NT2/D1 (cell line): ENCODE data around the gene IFIT5.
A peak's percentile ranks its signal among the peaks of the same experiment; 100 is the strongest.

ENCODE experiments used
- DNase-seq: peaks from one replicate; pipeline ENCODE4 v3.0.0-alpha.2; 2011; ENCODE audit warnings: low read depth, low spot score
- H3K27me3 ChIP-seq: 2 replicates; pipeline ENCODE4 v1.6.0; 2011; ENCODE audit warnings: mild to moderate bottlenecking; ENCODE audit not compliant: insufficient read length, insufficient read depth
- H3K36me3 ChIP-seq: 2 replicates; pipeline ENCODE4 v1.6.1; 2011; ENCODE audit warnings: mild to moderate bottlenecking, low read length, mixed read lengths; ENCODE audit not compliant: insufficient read depth, insufficient read length
- H3K4me1 ChIP-seq: 2 replicates; pipeline ENCODE4 v1.5.1; 2011; ENCODE audit not compliant: insufficient read depth, insufficient read length
- H3K4me3 ChIP-seq: 2 replicates; pipeline ENCODE4 v1.5.1; 2011; ENCODE audit warnings: low read depth; ENCODE audit not compliant: insufficient read length
- H3K9ac ChIP-seq: 2 replicates; pipeline ENCODE4 v1.6.0; 2011; ENCODE audit warnings: low read depth; ENCODE audit not compliant: insufficient read length
- H3K9me3 ChIP-seq: 2 replicates; pipeline ENCODE4 v1.5.1; 2011; ENCODE audit warnings: mild to moderate bottlenecking, low read length; ENCODE audit not compliant: insufficient read depth
- SUZ12 ChIP-seq: IDR thresholded peaks from 2 replicates; pipeline ENCODE4 v1.6.1; 2011; ENCODE audit not compliant: insufficient read length, insufficient read depth; ENCODE audit errors: extremely low read depth
- YY1 ChIP-seq: IDR thresholded peaks from 2 replicates; pipeline ENCODE4 v1.6.1; 2011; ENCODE audit not compliant: insufficient read length, insufficient read depth
- ZNF274 ChIP-seq: IDR thresholded peaks from 2 replicates; pipeline ENCODE4 v1.6.1; 2011; ENCODE audit warnings: mild to moderate bottlenecking, low read depth, low read length

Gene IFIT5

GRCh38 chr10:89413398-89413912 lies 913 bp upstream of the IFIT5 start:
- Histone ChIP-seq H3K27me3 (peaks cover 20% of the 10 kb centered on the region), H3K4me3 (no peak overlapping the region), H3K9ac (no peak overlapping the region), H3K36me3 (peaks cover 6% of the 10 kb centered on the region), H3K4me1 (no peaks in the 10 kb centered on the region), H3K9me3 (peaks cover 6% of the 10 kb centered on the region; the same call in 1 of the 2 replicates)
- TF ChIP-seq ZNF274 (no peak), SUZ12 (no peak), YY1 (no peak)
- no peak for DNase-seq

- peaks cover 20% of the 10 kb centered on the region for H3K27me3 ChIP-seq
- H3K9me3 ChIP-seq: peaks cover 6% of the 10 kb centered on the region; the same call in 1 of the 2 replicates
- TF ChIP-seq ZNF274 (no peak), SUZ12 (no peak), YY1 (no peak)
- no peaks in the 10 kb centered on the region for H3K4me1 ChIP-seq
- DNase-seq: no peak
- peaks cover 6% of the 10 kb centered on the region for H3K36me3 ChIP-seq
- peak overlapping the region; percentile 83 for H3K9ac ChIP-seq
- H3K4me3 ChIP-seq: peak overlapping the region; percentile 59
Observed at GRCh38 chr10:89414879-89415821, 782 bp downstream of the IFIT5 start.

- Histone ChIP-seq H3K9ac (no peak overlapping the region), H3K27me3 (peaks cover 20% of the 10 kb centered on the region), H3K4me1 (no peaks in the 10 kb centered on the region), H3K9me3 (peaks cover 6% of the 10 kb centered on the region; the same call in 1 of the 2 replicates), H3K4me3 (no peak overlapping the region), H3K36me3 (peaks cover 6% of the 10 kb centered on the region)
- DNase-seq: no peak
- TF ChIP-seq SUZ12 (no peak), ZNF274 (no peak), YY1 (no peak)
Observed at GRCh38 chr10:89416465-89416864, 2.1 kb downstream of the IFIT5 start.

- H3K9ac ChIP-seq: no peak overlapping the region
- peaks cover 6% of the 10 kb centered on the region for H3K36me3 ChIP-seq
- H3K9me3 ChIP-seq: no peaks in the 10 kb centered on the region
- DNase-seq: no peak
- TF ChIP-seq YY1: no peak
- no peak for TF ChIP-seq ZNF274
- no peak for TF ChIP-seq SUZ12
- H3K27me3 ChIP-seq: peaks cover 13% of the 10 kb centered on the region
- no peaks in the 10 kb centered on the region for H3K4me1 ChIP-seq
- H3K4me3 ChIP-seq: no peak overlapping the region
Observed at GRCh38 chr10:89419548-89419947, 5.2 kb downstream of the IFIT5 start.

- peaks cover 2% of the 10 kb centered on the region for H3K27me3 ChIP-seq
- no peak overlapping the region for H3K4me3 ChIP-seq
- TF ChIP-seq ZNF274 (no peak), SUZ12 (no peak)
- no peak overlapping the region for H3K9ac ChIP-seq
- no peaks in the 10 kb centered on the region for H3K9me3 ChIP-seq
- peaks cover 6% of the 10 kb centered on the region for H3K36me3 ChIP-seq
- H3K4me1 ChIP-seq: no peaks in the 10 kb centered on the region
- no peak for DNase-seq
Observed at GRCh38 chr10:89421018-89421476, 6.7 kb downstream of the IFIT5 start.

- Histone ChIP-seq H3K9me3 (no peaks in the 10 kb centered on the region), H3K4me3 (no peak overlapping the region), H3K27me3 (no peaks in the 10 kb centered on the region), H3K9ac (no peak overlapping the region), H3K36me3 (no peaks in the 10 kb centered on the region), H3K4me1 (no peaks in the 10 kb centered on the region)
- TF ChIP-seq ZNF274: no peak
- no peak for TF ChIP-seq SUZ12
- no peak for DNase-seq
Observed at GRCh38 chr10:89425000-89425399, 10.6 kb downstream of the IFIT5 start.

GRCh38 chr10:89426230-89426868 lies 12.0 kb downstream of the IFIT5 start:
- Histone ChIP-seq H3K9ac (no peak overlapping the region), H3K9me3 (no peaks in the 10 kb centered on the region), H3K36me3 (no peaks in the 10 kb centered on the region), H3K4me3 (no peak overlapping the region), H3K4me1 (no peaks in the 10 kb centered on the region), H3K27me3 (no peaks in the 10 kb centered on the region)
- TF ChIP-seq ZNF274 (no peak), SUZ12 (no peak), YY1 (no peak)
- DNase-seq: no peak
